NCI-H345 (cell line): ENCODE results near the gene TAS2R16.
"Not testable (repeated sequence)": the region's sequence is repeated elsewhere in the genome, so short reads cannot be mapped to it uniquely, and the experiment has no call there.

Experiments used
- DNase-seq: peaks from one replicate; lab custom pipeline; 2025; lab: John Stamatoyannopoulos, UW

Gene TAS2R16

DNA sequence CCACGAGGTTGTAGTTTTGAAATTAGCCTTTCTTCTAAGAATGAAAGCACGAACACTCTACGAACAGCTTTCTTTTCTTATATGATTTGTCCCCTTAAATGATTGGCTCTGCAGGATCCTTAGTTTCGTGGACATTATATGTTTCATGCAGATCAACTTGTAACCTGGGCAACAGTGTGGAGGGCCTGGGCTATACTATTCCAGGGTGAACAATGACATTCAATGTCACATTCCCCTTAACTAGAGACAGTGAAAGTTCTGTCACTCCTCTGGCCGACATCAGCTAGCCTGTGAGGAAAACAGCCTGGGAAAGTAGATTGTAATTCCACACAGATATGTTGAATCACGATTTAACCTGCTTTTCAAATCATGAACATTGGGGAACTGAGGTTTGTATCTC, 23.4 kb downstream of the TAS2R16 start:
- DNase-seq = no peak

DNA sequence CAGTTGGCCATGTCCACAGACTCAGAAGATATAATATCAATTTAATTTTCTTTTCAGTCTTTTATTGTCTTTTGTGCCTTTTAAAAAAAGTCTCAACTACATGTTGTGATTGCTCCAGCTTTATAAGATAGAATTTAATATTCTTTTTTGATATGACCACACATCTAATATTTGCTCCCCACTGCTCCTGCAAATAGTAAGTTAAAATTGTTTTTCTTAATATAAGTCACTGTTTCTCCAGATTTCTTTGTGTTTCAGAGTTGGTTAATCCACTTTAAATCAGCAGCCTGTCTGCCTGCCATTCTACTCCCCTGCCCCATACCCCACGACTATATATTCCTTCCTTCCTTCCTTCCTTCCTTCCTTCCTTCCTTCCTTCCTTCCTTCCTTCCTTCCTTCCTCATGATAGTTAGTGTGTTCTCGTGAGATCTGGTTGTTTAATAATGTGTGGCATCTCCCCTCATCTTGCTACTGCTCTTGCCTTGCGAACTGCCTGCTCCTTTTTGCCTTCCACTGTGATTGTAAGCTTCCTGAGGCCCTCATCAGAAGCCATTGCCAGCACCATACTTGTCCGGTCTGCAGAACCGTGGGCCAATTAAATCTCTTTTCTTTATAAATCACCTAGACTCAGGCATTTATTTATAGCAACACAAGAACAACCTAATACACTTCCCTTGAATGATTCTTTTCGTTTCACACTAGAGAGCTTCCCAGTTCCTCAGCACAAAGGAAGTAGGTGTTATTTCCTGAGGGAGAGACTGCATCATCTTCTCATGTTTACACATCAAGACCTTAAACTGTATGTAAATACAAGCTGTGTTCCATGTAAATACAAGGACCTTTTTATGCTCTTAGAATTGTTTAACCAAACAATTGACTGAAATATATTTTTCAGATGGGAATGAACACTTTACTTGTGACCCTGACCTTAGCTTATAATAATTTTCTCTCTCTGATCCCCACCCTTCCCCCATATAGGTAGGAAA, 24.5 kb downstream of the TAS2R16 start:
- DNase-seq = peak; percentile 49

DNA sequence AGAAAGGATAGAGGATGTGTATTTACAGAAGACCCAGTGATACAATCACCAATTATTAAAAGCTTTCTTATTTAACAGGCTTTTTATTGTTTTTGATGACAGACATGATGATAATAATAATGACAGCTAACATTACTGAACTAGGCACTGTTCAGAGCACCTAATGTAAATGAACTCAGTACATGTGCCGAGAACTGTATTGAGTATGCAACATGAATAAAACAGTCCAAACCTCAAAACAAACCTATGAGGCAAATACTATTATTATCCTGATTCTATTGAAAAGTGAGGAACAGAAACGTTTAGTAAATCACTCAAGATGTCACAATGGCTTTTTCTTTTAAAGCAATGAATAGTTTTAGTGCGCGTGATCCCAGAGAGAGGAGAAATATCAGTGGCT, 27.1 kb downstream of the TAS2R16 start:
- DNase-seq = no peak

DNA sequence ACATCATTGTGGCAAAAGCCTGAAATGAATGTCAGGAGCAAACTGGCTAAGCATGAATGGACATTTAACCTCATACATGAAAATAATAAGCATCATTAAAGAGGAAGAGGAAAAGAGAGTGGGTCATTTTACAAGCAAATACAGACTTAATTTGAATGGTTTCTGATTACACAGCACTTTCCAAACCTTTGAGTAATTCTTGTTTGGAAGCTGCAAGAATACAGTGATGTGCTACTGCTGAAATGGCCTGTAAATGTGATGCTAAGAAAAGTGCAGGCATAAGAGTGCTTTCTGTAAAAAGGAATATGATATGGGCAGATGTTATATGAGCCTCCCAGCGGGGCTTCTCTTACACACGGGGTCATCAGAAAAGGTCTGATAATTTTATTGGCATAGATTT, 30.2 kb downstream of the TAS2R16 start:
- DNase-seq = no peak

DNA sequence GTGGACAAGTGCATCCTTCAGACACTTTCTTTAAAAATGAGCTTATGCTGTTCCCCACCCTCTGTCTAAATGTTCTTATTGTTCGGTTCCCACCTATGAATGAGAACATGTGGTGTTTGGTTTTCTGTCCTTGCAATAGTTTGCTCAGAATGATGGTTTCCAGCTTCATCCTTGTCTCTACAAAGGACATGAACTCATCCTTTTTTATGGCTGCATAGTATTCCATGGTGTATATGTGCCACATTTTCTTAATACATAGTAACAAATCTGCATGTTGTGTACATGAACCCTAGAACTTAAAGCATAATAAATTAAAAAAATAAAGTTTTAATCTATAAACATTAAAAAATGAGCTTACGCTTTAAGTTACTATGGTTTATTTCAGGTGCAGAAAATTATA, 41.8 kb downstream of the TAS2R16 start:
- not testable (repeated sequence) for DNase-seq

DNA sequence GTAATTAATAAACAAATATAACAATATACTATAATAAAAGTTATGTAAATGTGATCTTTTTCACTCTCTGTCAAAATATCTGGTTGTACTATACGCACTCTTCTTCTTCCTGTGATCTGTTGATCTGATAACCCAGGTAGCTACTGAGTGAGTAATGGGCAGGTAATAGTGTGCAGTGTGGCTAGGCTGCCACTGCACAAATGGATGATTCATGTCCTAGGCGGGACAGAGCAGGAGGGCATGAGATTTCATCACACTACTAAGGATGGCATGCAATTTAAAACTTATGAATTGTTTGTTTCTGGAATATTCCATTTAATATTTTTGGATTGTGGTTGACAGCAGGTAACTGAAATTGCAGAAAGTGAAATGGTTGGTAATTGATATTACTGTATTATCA, 44.5 kb downstream of the TAS2R16 start:
- no peak for DNase-seq

DNA sequence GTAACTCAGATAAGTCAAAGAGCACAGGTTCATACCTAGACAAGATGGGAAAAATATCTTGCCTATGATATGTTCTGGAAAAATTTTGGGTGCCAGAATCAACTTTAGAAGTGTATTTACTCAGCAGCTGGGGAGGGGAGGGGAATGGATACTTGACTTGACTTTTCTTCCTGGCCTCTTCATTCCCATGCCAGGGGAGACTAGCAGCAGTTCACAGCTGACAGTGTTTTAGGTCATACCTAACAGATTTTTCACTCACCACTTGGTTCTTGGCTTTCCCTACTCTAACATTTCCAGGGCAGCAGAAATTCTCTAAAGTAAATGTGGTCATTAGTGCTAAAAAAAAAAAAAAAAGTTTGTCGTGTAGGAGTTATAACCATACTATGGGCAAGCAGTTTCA, 46.3 kb downstream of the TAS2R16 start:
- no peak for DNase-seq
